HG03520 (cell line): ENCODE data around the gene RAVER1.
A peak's percentile ranks its signal among the peaks of the same experiment; 100 is the strongest.
"Not testable (repeated sequence)": the region's sequence is repeated elsewhere in the genome, so short reads cannot be mapped to it uniquely, and the experiment has no call there.

Experiments used
- ATAC-seq: cut with Tn5 transposase; IDR thresholded peaks from one replicate; pipeline ENCODE4 v1.9.1; 2021; ENCODE audit warnings: mild to moderate bottlenecking, moderate library complexity; ENCODE audit not compliant: unreplicated experiment

The RAVER1 gene

GRCh38 chr19:10291554-10292205, 41.6 kb downstream of the RAVER1 start:
- no peak for ATAC-seq

DNA sequence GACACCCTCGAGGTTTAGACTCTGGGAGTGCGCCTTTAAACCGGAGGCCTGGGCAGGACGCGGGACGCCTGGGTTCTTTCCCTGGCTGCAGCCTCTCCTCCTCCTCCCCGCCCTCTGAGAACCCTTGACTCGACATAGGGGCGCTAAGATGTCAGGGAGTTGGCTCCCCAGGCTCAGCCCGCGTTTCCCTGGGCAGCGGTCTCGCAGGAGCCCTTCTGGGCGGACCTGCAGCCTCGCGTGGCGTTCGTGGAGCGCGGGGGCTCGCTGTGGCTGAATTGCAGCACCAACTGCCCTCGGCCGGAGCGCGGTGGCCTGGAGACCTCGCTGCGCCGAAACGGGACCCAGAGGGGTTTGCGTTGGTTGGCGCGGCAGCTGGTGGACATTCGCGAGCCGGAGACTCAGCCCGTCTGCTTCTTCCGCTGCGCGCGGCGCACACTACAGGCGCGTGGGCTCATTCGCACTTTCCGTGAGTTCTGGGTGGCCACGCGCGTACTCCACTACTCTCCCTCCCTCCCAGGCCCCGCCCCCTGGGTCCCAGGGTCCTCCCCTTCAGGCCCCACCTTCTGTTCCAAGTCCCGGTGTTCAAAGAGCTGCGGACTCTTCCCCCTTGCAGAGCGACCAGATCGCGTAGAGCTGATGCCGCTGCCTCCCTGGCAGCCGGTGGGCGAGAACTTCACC, 42.3 kb downstream of the RAVER1 start:
- ATAC-seq, result no peak

DNA sequence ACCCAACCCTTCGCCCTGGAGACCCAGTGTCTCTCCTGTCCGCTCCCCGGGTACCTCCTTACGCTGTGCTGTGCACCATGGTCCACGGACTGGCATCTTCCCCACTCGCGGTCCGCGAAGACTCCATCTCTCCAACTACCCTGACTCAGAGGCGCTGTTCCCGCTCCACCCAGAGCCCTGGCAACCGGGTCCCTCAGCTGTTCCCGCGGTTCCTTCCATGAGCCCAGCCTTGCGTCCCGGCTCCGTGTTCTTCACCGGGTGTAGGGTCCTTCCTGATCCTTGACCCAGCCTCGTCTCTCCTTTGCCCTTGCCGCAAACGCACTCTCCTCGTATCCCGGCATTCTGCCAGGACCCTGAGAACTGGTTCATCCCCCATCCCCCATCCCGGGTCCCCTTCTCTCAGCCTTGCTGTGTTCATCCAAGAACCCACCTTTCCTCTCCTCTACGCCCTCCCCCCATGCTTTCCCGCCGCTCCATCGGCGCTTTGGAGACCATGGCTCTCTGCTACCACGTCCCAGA, 42.9 kb downstream of the RAVER1 start:
- no peak for ATAC-seq

DNA sequence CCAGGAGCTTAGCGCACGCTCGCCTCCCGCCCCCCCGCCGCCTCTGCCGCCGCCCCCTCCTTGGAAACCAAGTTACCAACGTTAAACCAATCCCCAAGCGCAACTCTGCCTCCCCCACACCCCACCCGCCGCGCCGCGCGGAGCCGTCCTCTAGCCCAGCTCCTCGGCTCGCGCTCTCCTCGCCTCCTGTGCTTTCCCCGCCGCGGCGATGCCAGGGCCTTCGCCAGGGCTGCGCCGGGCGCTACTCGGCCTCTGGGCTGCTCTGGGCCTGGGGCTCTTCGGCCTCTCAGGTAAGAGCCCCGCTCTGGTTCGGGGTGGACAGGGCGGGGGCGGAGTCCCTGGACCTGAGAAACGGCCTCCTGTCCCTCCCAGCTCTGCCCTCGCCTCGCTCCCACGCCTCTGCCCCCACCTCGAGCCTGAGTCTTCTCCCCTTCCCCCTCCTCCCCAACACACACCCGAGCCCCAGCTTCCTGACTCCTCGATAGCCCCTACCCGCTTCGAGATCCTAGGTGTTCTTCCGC, 43.4 kb downstream of the RAVER1 start, which contains the start of gene ICAM5:
TSS of gene ICAM5 (plus strand) at position 117 of the 521 bp plus-strand sequence. CDS start at position 209, 92 bp downstream.
- ATAC-seq, result no peak

DNA sequence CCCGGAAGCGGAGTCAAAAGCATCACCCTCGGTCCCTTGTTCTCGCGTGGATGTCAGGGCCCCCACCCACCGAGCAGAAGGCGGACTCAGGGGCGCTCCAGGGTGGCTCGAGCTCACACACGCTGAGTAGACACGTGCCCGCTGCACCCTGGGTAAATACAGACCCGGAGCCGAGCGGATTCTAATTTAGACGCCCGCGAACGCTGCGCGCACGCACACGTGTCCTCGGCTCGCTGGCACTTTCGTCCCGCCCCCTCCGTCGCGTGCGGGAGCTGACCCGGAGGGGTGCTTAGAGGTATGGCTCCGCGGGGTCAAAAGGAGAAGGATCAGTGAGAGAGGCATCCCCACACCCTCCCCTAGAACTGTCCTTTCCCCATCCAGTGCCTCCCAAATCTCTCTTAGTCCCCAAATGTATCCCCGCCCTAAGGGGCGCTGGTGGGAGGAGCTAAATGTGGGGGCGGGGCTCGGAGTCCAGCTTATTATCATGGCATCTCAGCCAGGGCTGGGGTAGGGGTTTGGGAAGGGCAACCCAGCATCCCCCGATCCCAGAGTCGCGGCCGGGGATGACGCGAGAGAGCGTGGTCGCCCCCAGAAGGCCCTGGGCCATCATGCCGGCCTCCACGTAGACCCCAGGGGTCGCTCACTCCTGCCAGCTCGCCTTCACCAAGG, 44.0 kb downstream of the RAVER1 start:
- ATAC-seq, result no peak

DNA sequence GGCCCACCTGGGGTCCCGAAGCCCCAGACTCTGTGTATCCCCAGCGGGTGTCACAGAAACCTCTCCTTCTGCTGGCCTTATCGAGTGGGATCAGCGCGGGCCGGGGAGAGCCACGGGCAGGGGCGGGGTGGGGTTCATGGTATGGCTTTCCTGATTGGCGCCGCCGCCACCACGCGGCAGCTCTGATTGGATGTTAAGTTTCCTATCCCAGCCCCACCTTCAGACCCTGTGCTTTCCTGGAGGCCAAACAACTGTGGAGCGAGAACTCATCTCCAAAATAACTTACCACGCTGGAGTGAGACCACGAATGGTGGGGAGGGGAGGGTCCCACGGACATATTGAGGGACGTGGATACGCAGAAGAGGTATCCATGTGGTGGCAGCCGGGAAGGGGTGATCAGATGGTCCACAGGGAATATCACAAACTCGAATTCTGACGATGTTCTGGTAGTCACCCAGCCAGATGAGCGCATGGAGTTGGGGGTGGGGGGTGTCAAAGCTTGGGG, 44.6 kb downstream of the RAVER1 start:
- ATAC-seq, result no peak

GRCh38 chr19:10286803-10287737, 46.3 kb downstream of the RAVER1 start, which contains the start of gene ICAM4:
Gene ICAM4, plus strand, starts transcription at chr19:10286955. Its CDS starts 58 bp downstream, at chr19:10287013.
- no peak for ATAC-seq

DNA sequence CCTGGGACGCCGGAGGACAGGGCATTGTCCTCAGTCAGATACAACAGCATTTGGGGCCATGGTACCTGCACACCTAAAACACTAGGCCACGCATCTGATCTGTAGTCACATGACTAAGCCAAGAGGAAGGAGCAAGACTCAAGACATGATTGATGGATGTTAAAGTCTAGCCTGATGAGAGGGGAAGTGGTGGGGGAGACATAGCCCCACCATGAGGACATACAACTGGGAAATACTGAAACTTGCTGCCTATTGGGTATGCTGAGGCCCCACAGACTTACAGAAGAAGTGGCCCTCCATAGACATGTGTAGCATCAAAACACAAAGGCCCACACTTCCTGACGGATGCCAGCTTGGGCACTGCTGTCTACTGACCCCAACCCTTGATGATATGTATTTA, 47.9 kb downstream of the RAVER1 start:
- no peak for ATAC-seq

DNA sequence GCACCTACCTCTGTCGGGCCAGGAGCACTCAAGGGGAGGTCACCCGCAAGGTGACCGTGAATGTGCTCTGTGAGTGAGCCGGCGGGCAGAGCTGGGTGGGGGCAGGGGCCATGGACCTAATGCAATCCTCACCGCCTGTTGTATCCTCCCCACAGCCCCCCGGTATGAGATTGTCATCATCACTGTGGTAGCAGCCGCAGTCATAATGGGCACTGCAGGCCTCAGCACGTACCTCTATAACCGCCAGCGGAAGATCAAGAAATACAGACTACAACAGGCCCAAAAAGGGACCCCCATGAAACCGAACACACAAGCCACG, 48.4 kb downstream of the RAVER1 start:
- ATAC-seq, result no peak

GRCh38 chr19:10284065-10284959, 49.0 kb downstream of the RAVER1 start:
- no peak for ATAC-seq

- ATAC-seq, result no peak
Measured at GRCh38 chr19:10283301-10284064, 49.8 kb downstream of the RAVER1 start.

DNA sequence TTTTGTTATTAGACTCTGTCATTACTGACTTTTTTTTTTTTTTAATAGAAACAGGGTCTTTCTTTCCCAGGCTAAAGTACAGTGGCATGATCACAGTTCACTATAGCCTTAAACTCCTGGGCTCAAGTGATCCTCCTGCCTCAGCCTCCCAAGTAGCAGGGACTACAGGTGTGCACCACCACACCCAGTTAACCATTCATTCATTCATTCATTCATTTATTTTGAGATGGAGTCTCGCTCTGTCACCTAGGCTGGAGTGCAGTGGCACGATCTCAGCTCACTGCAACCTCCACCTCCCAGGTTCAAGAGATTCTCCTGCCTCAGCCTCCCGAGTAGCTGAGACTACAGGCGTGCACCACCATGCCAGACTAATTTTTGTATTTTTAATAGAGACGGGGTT, 51.3 kb downstream of the RAVER1 start:
- not testable (repeated sequence) for ATAC-seq

GRCh38 chr19:10279737-10280442, 53.4 kb downstream of the RAVER1 start:
- no peak for ATAC-seq

DNA sequence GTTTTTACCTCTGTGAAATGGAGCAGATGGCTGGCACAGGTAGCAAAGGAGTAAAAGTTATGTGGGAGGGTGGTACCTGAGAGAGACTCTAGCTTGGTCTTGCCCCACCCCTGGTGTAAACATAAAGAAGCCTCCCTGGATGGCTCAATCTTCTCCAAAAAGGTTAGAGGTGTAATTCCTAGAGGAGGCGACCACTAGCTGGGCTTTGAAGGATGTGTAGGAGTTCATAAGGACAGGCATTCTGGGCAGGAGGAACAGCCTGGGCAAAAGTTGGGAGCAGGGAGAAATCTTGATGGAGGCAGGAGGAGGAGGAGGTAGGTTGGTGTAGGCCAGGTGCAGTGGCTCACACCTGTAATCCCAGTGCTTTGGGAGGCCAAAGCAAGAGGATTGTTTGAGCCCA, 54.4 kb downstream of the RAVER1 start:
- no peak for ATAC-seq

GRCh38 chr19:10277795-10278589, 55.3 kb downstream of the RAVER1 start:
- no peak for ATAC-seq

- ATAC-seq, result no peak
Measured at GRCh38 chr19:10274589-10274988, 58.7 kb downstream of the RAVER1 start.

- ATAC-seq, result peak; percentile 2
Measured at GRCh38 chr19:10271543-10272086, 61.7 kb downstream of the RAVER1 start.
